Iris pigment epithelial cell (primary cell): ENCODE data around the gene TTLL11.

Experiments used
- DNase-seq: peaks from one replicate; pipeline ENCODE4 v3.0.0-alpha.2; 2011; ENCODE audit warnings: low read depth

The TTLL11 gene

GRCh38 chr9:121830441-121831140 is 262.5 kb downstream of the TTLL11 start:
- DNase-seq = no peak

GRCh38 chr9:121827251-121827967 is 265.7 kb downstream of the TTLL11 start:
- no peak for DNase-seq

- no peak for DNase-seq
These were observed 266.4 kb downstream of the TTLL11 start for GRCh38 chr9:121826711-121827110.

GRCh38 chr9:121825031-121825691 is 267.9 kb downstream of the TTLL11 start:
- DNase-seq = no peak

GRCh38 chr9:121824651-121825030 is 268.5 kb downstream of the TTLL11 start:
- DNase-seq = no peak

- DNase-seq = no peak
These were observed 269.5 kb downstream of the TTLL11 start for GRCh38 chr9:121823451-121824169.

- no peak for DNase-seq
These were observed 270.7 kb downstream of the TTLL11 start for GRCh38 chr9:121822093-121823085.

GRCh38 chr9:121821326-121821725 is 271.8 kb downstream of the TTLL11 start:
- no peak for DNase-seq

GRCh38 chr9:121820286-121821005 is 272.7 kb downstream of the TTLL11 start:
- DNase-seq = no peak

GRCh38 chr9:121819428-121820231 is 273.5 kb downstream of the TTLL11 start:
- DNase-seq = peak; percentile 26

GRCh38 chr9:121818841-121819427 is 274.2 kb downstream of the TTLL11 start:
- no peak for DNase-seq

- no peak for DNase-seq
These were observed 275.0 kb downstream of the TTLL11 start for GRCh38 chr9:121818016-121818661.

- DNase-seq = no peak
These were observed 275.6 kb downstream of the TTLL11 start for GRCh38 chr9:121817476-121817875.

- DNase-seq = no peak
These were observed 276.2 kb downstream of the TTLL11 start for GRCh38 chr9:121816845-121817450.

GRCh38 chr9:121816449-121816817 is 276.7 kb downstream of the TTLL11 start:
- DNase-seq = no peak

- no peak for DNase-seq
These were observed 277.3 kb downstream of the TTLL11 start for GRCh38 chr9:121815546-121816448.

GRCh38 chr9:121815084-121815483 is 278.0 kb downstream of the TTLL11 start:
- DNase-seq = no peak
